ENCODE results near the gene PKMYT1. TPM values are rescaled to one million over a fixed set of nuclear protein-coding genes. Genes with fewer than 3 reads are reported as not detected.
A peak's percentile ranks its signal among the peaks of the same experiment; 100 is the strongest.

PKMYT1 gene
- total RNA-seq, 2 experiments from 2014 or later: 144 to 160 TPM

DNA sequence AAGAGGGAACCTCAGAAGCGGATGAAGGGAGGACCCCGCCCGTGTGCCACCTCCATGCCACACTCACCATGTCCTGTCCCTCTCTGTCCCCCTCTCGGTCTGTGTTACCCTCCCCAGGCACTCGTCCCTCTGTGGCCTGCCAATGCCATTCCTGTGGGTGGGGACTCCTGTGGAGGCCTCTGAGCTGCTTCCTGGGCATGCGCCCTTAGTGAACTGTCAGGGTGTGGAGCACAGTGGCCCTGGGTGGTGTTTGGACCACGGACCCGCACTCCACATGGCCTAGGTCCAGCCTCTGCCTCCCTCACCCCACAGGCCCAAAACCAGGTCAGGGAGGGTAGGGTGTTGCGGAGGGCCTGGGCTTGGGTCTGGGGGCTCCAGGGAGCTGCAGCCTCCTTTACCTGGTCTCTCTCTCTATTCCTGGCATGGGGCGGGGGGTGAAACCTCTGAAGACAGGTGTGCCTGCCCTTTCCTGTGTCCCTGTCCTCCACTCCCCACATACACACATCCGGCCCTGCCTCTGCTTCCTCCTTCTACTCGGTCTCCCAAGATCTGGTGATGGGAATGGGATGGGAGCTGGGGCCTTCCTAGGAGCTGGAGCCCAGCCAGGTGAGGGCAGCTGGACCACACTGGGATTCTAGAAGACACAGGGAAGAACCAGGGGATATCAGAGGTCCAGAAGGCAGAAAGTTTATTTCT, 11.5 kb upstream of the PKMYT1 start:
- no peak for DNase-seq
- Mint-ChIP-seq H3K36me3 (ENCODE audit: low read depth) (no peaks in the 10 kb centered on the region), H3K9me3 (ENCODE audit: insufficient read depth) (no peaks in the 10 kb centered on the region), H3K27ac (no peak overlapping the region), H3K4me1 (ENCODE audit: low read depth) (no peaks in the 10 kb centered on the region), H3K27me3 (ENCODE audit: low read depth) (no peaks in the 10 kb centered on the region), H3K4me3 (no peak overlapping the region)
- POLR2A ChIA-PET: no interaction called here
- ATAC-seq: no peak
- CTCF ChIA-PET: no interaction called here

DNA sequence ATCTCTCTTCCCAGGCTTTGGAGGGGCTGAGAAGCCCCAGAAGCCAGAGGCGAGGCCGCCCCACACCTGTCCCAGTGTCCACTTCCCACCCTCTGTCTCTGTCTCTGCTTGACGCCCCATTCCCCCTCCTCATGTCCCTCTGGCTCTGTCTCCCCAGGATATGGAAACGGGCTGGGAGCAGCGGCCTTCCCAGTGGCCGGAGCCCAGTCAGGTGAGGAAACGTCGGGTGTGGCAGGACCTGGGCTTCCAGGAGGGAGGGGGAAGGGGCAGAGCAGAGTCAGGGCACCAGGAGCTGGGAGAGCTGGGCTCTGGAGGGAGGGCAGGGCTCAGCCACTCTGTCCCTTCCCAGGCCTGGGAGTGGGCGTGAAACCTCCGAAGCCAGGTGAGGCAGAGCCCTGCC, 10.6 kb upstream of the PKMYT1 start:
- H3K27ac Mint-ChIP-seq: no peak overlapping the region
- CTCF ChIA-PET: no interaction called here
- no peaks in the 10 kb centered on the region for H3K27me3 Mint-ChIP-seq (ENCODE audit: low read depth)

DNA sequence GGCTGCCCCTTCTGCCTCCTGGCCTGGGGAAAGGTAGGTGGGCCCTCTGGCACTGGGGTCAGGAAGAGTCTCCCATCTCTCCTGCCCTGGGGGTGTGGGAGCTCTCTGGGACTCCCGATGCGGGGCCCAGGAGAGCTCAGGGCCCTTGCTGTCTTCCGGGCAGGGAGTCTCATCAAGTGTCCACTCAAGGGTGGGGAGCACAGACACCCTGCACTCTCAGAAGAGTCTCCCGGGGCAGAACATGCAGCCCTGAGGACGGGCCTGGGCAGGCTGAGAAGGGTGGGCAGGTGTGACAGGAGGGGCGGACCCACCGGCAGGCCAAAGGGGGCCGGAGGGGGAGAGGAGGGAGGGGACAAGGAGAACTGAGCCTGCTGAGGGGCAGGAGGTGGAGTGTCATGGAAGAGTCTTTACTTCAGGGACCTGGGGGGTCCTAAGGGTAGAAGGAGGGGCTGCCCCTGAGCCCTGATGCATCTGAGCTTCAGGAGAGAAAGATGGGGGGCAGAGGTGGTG, 8.4 kb upstream of the PKMYT1 start:
- no peak for ATAC-seq
- no peaks in the 10 kb centered on the region for H3K27me3 Mint-ChIP-seq (ENCODE audit: low read depth)

More for the DNA sequence above, 10.6 kb upstream of the PKMYT1 start:
- POLR2A ChIA-PET: no interaction called here
- DNase-seq (no peak), ATAC-seq (no peak)
- no peaks in the 10 kb centered on the region for H3K36me3 Mint-ChIP-seq (ENCODE audit: low read depth)
- no peaks in the 10 kb centered on the region for H3K4me1 Mint-ChIP-seq (ENCODE audit: low read depth)
- no peaks in the 10 kb centered on the region for H3K9me3 Mint-ChIP-seq (ENCODE audit: insufficient read depth)
- no peak overlapping the region for H3K4me3 Mint-ChIP-seq

DNA sequence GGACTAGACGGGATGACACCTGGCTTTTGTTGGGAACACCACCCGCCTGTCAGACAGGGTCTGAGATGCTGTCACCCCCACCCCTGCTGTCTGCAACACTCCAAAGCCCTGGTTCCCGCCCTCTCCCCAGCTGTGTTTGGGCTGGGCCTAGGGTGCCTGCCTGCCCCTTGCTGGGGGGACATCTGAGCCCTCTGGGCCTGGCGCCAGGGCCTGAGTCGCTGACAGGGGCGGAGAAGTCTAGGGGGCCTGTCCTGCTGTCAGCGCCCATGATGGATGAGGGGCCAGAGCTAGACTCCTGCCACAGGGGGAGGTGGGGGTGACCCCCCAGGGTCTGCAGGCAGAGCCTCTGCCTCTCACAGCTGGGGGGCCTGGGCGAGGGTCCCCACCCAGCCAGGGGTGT, 7.6 kb upstream of the PKMYT1 start:
- H3K27ac Mint-ChIP-seq: no peak overlapping the region
- ChIA-PET CTCF (interaction anchor here (1.1 kb wide), 1 partner anchor 16 kb away, joined by 3 read pairs; no protein-coding TSS in a partner anchor), POLR2A (no interaction called here)
- no peaks in the 10 kb centered on the region for H3K27me3 Mint-ChIP-seq (ENCODE audit: low read depth)
- no peaks in the 10 kb centered on the region for H3K36me3 Mint-ChIP-seq (ENCODE audit: low read depth)
- H3K4me1 Mint-ChIP-seq (ENCODE audit: low read depth): peaks cover 11% of the 10 kb centered on the region
- H3K9me3 Mint-ChIP-seq (ENCODE audit: insufficient read depth): no peaks in the 10 kb centered on the region
- ATAC-seq: no peak
- no peak overlapping the region for H3K4me3 Mint-ChIP-seq
- no peak for DNase-seq

More for the DNA sequence above, 8.4 kb upstream of the PKMYT1 start:
- no peak overlapping the region for H3K4me3 Mint-ChIP-seq
- DNase-seq: no peak
- no peaks in the 10 kb centered on the region for H3K36me3 Mint-ChIP-seq (ENCODE audit: low read depth)
- H3K27ac Mint-ChIP-seq: no peak overlapping the region
- H3K4me1 Mint-ChIP-seq (ENCODE audit: low read depth): peaks cover 5% of the 10 kb centered on the region
- POLR2A ChIA-PET: no interaction called here
- no peaks in the 10 kb centered on the region for H3K9me3 Mint-ChIP-seq (ENCODE audit: insufficient read depth)
- CTCF ChIA-PET: no interaction called here

DNA sequence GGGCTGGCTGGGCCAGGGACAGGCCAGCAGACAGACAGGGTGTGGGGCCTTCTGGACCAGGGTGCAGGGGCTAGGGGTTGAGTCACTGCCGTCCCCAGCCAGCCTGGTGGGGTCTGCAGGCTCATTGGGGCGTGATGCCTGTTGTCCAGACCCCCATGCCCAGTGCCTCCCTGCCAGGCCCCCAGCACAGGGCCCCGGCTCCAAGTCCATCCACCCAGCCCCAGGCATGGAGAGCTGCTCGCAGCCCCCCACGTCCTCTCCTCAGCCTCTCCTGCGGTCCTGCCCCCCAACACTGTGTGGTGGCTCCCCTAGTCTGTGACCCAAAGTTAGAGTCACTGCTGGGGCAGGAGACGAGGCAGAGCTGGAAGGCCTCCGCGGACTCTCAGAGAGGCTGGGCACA, 7.0 kb upstream of the PKMYT1 start:
- ATAC-seq (no peak), DNase-seq (no peak)
- no peaks in the 10 kb centered on the region for H3K27me3 Mint-ChIP-seq (ENCODE audit: low read depth)
- H3K9me3 Mint-ChIP-seq (ENCODE audit: insufficient read depth): no peaks in the 10 kb centered on the region
- H3K4me3 Mint-ChIP-seq: no peak overlapping the region
- CTCF ChIA-PET: interaction anchor here (1.1 kb wide), 1 partner anchor 16 kb away, joined by 3 read pairs; no protein-coding TSS in a partner anchor
- no peak overlapping the region for H3K27ac Mint-ChIP-seq
- POLR2A ChIA-PET: no interaction called here
- H3K4me1 Mint-ChIP-seq (ENCODE audit: low read depth): peaks cover 13% of the 10 kb centered on the region
- no peaks in the 10 kb centered on the region for H3K36me3 Mint-ChIP-seq (ENCODE audit: low read depth)

DNA sequence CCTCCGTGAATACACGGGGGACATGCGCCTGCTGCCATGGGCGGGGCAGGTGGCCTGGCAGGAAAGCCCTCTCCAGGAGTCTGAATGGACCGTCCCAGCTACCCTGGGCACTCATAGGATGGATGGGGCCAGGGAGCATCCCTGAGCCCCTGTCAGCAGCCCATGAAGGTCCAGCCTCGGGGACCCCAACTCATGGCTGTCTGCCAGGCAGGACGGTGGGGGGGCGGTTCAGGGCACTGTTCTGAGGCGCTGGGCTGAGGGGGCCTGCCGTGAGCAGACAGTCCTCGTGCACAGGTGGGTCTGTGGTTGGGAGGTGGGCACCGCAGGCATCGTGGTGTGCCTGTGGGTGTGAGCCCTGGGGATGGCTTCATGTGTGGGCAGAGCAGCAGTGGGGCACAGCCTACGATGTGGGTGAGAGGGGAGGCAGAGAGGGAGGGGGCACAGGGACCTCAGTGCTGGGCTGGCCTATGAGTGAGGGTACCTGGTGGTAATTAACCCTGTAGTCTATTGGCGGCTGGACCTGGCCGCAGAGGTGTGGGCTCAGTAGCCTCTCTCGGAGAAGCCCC, 6.5 kb upstream of the PKMYT1 start:
- H3K4me3 Mint-ChIP-seq: no peak overlapping the region
- H3K36me3 Mint-ChIP-seq (ENCODE audit: low read depth): no peaks in the 10 kb centered on the region
- no peak overlapping the region for H3K27ac Mint-ChIP-seq
- H3K27me3 Mint-ChIP-seq (ENCODE audit: low read depth): no peaks in the 10 kb centered on the region
- ChIA-PET CTCF (interaction anchor here (1.1 kb wide), 1 partner anchor 17 kb away, joined by 3 read pairs; no protein-coding TSS in a partner anchor), POLR2A (no interaction called here)
- DNase-seq: no peak
- peaks cover 15% of the 10 kb centered on the region for H3K4me1 Mint-ChIP-seq (ENCODE audit: low read depth)
- H3K9me3 Mint-ChIP-seq (ENCODE audit: insufficient read depth): no peaks in the 10 kb centered on the region
- no peak for ATAC-seq

DNA sequence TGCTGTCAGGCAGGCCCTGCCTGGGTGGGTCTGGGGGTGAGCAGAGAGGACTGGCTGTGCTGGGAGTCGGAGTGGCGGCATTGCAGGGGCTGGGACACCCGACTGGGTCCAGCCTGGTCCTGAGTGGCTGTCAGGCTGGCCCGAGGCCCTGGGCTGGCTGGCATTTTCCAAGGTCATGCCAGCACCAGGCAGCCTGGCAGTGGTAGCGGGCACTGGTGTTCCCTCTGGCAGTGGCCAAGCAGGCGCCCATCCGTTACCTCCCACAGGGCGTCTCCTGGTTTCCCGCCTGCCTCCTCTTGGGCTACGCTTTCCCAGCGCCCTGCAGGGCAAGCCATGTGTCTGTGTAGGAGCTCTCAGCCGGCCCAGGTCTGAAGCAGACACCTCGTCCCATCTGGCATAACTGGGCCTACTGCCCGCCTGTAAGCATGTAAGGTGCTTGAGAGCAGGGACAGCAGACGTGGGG, 5.7 kb upstream of the PKMYT1 start:
- ChIA-PET POLR2A (no interaction called here), CTCF (interaction anchor here (1.4 kb wide), 1 partner anchor 14 kb away, joined by 3 read pairs; no protein-coding TSS in a partner anchor)
- no peak overlapping the region for H3K27ac Mint-ChIP-seq
- H3K27me3 Mint-ChIP-seq (ENCODE audit: low read depth): no peaks in the 10 kb centered on the region
- ATAC-seq: no peak
- H3K36me3 Mint-ChIP-seq (ENCODE audit: low read depth): no peaks in the 10 kb centered on the region
- no peak overlapping the region for H3K4me3 Mint-ChIP-seq
- no peaks in the 10 kb centered on the region for H3K9me3 Mint-ChIP-seq (ENCODE audit: insufficient read depth)
- peaks cover 23% of the 10 kb centered on the region for H3K4me1 Mint-ChIP-seq (ENCODE audit: low read depth)
- no peak for DNase-seq

DNA sequence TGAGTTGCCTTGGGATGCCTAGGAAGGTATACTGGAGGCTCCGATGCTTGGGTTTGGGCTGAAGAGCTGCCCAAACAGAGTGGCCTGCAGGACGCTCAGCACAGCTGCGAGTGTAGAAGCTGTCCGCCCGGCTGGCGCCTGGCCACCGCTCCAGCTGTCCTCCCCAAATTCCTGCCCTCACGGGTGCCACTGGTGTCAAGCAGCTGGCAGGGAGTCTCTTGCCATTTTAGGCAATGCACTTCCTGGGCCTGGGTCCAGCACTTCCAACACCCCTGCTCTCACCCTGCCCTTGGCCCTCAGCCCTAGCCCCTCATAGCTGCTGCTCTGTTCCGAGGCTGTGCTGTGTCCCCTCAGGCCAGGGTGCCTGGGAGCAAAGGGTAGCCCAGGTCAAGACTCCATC, 5.2 kb upstream of the PKMYT1 start:
- CTCF ChIA-PET: interaction anchor here (1.1 to 1.4 kb wide), 2 partner anchors 13 to 19 kb away, joined by 3 read pairs; no protein-coding TSS in a partner anchor
- no peaks in the 10 kb centered on the region for H3K27me3 Mint-ChIP-seq (ENCODE audit: low read depth)
- no peaks in the 10 kb centered on the region for H3K36me3 Mint-ChIP-seq (ENCODE audit: low read depth)
- H3K27ac Mint-ChIP-seq: no peak overlapping the region
- H3K4me1 Mint-ChIP-seq (ENCODE audit: low read depth): peaks cover 26% of the 10 kb centered on the region
- no peaks in the 10 kb centered on the region for H3K9me3 Mint-ChIP-seq (ENCODE audit: insufficient read depth)
- POLR2A ChIA-PET: no interaction called here
- ATAC-seq (no peak), DNase-seq (no peak)
- no peak overlapping the region for H3K4me3 Mint-ChIP-seq

DNA sequence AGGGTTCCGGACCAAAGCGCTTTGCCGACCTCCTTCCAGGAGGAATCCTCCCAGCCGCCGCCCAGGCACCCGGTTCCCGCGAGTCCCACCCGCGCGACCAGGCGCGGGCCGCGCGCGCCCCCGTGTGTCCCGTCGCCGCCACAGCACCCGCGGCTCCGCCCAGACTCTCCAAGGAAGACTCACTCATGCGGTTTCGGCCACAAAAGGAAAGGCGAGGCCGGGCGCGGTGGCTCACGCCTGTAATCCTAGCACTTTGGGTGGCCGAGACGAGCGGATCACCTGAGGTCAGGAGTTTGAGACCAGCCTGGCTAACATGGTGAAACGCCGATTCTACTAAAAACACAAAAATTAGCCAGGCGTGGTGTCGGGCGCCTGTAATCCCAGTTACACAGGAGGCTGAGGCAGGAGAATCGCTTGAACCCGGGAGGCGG, 3.5 kb upstream of the PKMYT1 start:
- H3K4me1 Mint-ChIP-seq (ENCODE audit: low read depth): peaks cover 29% of the 10 kb centered on the region
- H3K4me3 Mint-ChIP-seq: peak overlapping the region; percentile 45
- POLR2A ChIA-PET: interaction anchor here (1.4 kb wide), 1 partner anchor 14 kb away, joined by 4 read pairs; no protein-coding TSS in a partner anchor
- DNase-seq (peak; percentile 81), ATAC-seq (peak; percentile 46)
- no peak overlapping the region for H3K27ac Mint-ChIP-seq
- CTCF ChIA-PET: interaction anchor here (0.8 to 3.9 kb wide), 5 partner anchors 14 to 44 kb away, joined by 3 to 16 read pairs (median 4); partner anchors contain the start of gene PAQR4
- H3K27me3 Mint-ChIP-seq (ENCODE audit: low read depth): no peaks in the 10 kb centered on the region
- H3K36me3 Mint-ChIP-seq (ENCODE audit: low read depth): peaks cover 7% of the 10 kb centered on the region
- H3K9me3 Mint-ChIP-seq (ENCODE audit: insufficient read depth): no peaks in the 10 kb centered on the region

DNA sequence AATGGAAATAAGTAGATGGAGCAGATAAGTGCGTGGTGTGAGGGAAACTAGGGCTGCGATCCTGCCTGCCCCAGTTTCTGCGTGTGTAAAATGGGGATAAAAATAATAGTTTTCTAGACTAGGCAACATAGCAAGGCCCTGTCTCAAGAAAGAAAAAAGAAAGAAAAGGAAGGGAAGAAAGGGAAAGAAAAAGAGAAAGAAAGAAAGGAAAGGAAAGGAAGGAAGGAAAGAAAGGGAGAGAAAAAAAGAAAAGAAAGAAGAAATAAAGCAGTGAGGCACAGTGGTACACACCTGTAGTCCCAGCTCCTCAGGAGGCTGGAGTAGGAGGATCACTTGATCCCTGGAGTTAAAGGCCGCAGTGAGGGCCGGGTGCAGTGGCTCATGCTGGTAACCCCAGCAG, 2.2 kb upstream of the PKMYT1 start:
- CTCF ChIA-PET: interaction anchor here (1.0 to 3.9 kb wide), 5 partner anchors 13 to 55 kb away, joined by 3 to 16 read pairs (median 4); partner anchors contain the start of gene PAQR4
- Mint-ChIP-seq H3K9me3 (ENCODE audit: insufficient read depth) (no peaks in the 10 kb centered on the region), H3K4me1 (ENCODE audit: low read depth) (peaks cover 38% of the 10 kb centered on the region), H3K27me3 (ENCODE audit: low read depth) (no peaks in the 10 kb centered on the region), H3K36me3 (ENCODE audit: low read depth) (peaks cover 14% of the 10 kb centered on the region), H3K4me3 (no peak overlapping the region), H3K27ac (no peak overlapping the region)
- no peak for DNase-seq
- POLR2A ChIA-PET: interaction anchor here (1.4 kb wide), 1 partner anchor 12 kb away, joined by 4 read pairs; no protein-coding TSS in a partner anchor
- ATAC-seq: no peak

DNA sequence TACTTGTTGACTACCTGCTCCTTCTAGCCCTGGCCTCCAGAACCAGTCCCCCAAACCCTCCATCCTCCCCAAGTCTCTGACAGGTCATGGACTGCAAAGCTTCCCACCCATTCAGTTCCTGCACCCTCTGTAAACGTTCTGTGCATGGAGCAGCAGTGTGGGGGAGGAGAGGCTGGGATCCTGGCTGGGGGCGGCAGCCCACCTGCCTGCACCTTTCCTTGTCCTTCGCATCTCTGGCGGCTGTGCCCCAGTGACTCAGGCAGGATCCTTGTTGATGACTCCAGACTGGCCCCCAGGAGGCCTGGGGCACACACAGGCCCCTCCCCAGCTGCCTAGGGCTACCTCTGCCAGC, 1.6 kb upstream of the PKMYT1 start:
- ChIA-PET POLR2A (interaction anchor here (2.2 kb wide), 1 partner anchor 10 kb away, joined by 13 read pairs; no protein-coding TSS in a partner anchor), CTCF (interaction anchor here (1.4 to 3.9 kb wide), 2 partner anchors 12 to 55 kb away, joined by 4 to 16 read pairs; partner anchors contain the start of gene PAQR4)
- H3K4me3 Mint-ChIP-seq: peak overlapping the region; percentile 87
- no peak for ATAC-seq
- no peaks in the 10 kb centered on the region for H3K27me3 Mint-ChIP-seq (ENCODE audit: low read depth)
- H3K27ac Mint-ChIP-seq: peak overlapping the region; percentile 74
- no peak for DNase-seq
- peaks cover 44% of the 10 kb centered on the region for H3K4me1 Mint-ChIP-seq (ENCODE audit: low read depth)
- no peaks in the 10 kb centered on the region for H3K9me3 Mint-ChIP-seq (ENCODE audit: insufficient read depth)
- H3K36me3 Mint-ChIP-seq (ENCODE audit: low read depth): peaks cover 19% of the 10 kb centered on the region

Measured in activated CD8-positive, alpha-beta T cell treated with anti-CD3 and anti-CD28 coated beads, Interleukin-2, amount 10 ng/mL, durations not matched to agents 7 days and 5 days (primary cell).